SIG-M5 (cell line): ENCODE results near the gene SNRNP200.
"Not testable (repeated sequence)": the region's sequence is repeated elsewhere in the genome, so short reads cannot be mapped to it uniquely, and the experiment has no call there.

Experiments used
- DNase-seq: peaks from one replicate; lab custom pipeline; 2025; lab: John Stamatoyannopoulos, UW

The SNRNP200 gene

GRCh38 chr2:96274355-96275056 is 30.8 kb downstream of the SNRNP200 start:
- DNase-seq = no peak

GRCh38 chr2:96273763-96274162 is 31.6 kb downstream of the SNRNP200 start:
- DNase-seq = no peak

GRCh38 chr2:96271995-96272394 is 33.4 kb downstream of the SNRNP200 start:
- no peak for DNase-seq

- DNase-seq = no peak
Measured at GRCh38 chr2:96267159-96267971, 38.0 kb downstream of the SNRNP200 start.

GRCh38 chr2:96265840-96266679 is 39.3 kb downstream of the SNRNP200 start, which contains the start of the genes CIAO1 and TMEM127:
Gene CIAO1, plus strand, starts transcription at chr2:96266225. Its CDS starts 126 bp downstream, at chr2:96266351.
Gene TMEM127, minus strand, starts transcription at chr2:96265997. Its CDS starts 616 bp downstream, at chr2:96265381.
- DNase-seq = peak; percentile 96

- no peak for DNase-seq
Measured at GRCh38 chr2:96265349-96265839, 40.0 kb downstream of the SNRNP200 start.

GRCh38 chr2:96264656-96265348 is 40.5 kb downstream of the SNRNP200 start:
- DNase-seq = no peak

GRCh38 chr2:96264086-96264485 is 41.3 kb downstream of the SNRNP200 start:
- no peak for DNase-seq

GRCh38 chr2:96262306-96262705 is 43.0 kb downstream of the SNRNP200 start:
- no peak for DNase-seq

- DNase-seq = no peak
Measured at GRCh38 chr2:96261328-96262003, 43.9 kb downstream of the SNRNP200 start.

GRCh38 chr2:96260387-96261260 is 44.7 kb downstream of the SNRNP200 start:
- peak; percentile 31 for DNase-seq

- no peak for DNase-seq
Measured at GRCh38 chr2:96259497-96259921, 45.8 kb downstream of the SNRNP200 start.

- DNase-seq = no peak
Measured at GRCh38 chr2:96258166-96259022, 47.0 kb downstream of the SNRNP200 start.

- DNase-seq = not testable (repeated sequence)
Measured at GRCh38 chr2:96257744-96258143, 47.6 kb downstream of the SNRNP200 start.

- no peak for DNase-seq
Measured at GRCh38 chr2:96256611-96257113, 48.7 kb downstream of the SNRNP200 start.

- DNase-seq = no peak
Measured at GRCh38 chr2:96254571-96254970, 50.8 kb downstream of the SNRNP200 start.

GRCh38 chr2:96253006-96253405 is 52.3 kb downstream of the SNRNP200 start:
- no peak for DNase-seq

GRCh38 chr2:96252526-96252925 is 52.8 kb downstream of the SNRNP200 start:
- DNase-seq = no peak
